Endothelial cell (in vitro differentiated cells): ENCODE results near the gene SULT1C4. TPM values are rescaled to one million over a fixed set of nuclear protein-coding genes. Genes with fewer than 3 reads are reported as not detected.

ENCODE experiments used
- DNase-seq: peaks from one replicate; pipeline ENCODE4 v3.0.0; 2021; ENCODE audit warnings: low spot score
- H3K27ac Mint-ChIP-seq: one replicate; pipeline ENCODE4 v1.8.0; 2021; ENCODE audit warnings: mixed read lengths, inconsistent platforms; ENCODE audit not compliant: unreplicated experiment
- H3K27me3 Mint-ChIP-seq: one replicate; pipeline ENCODE4 v1.8.0; 2021; ENCODE audit warnings: mild to moderate bottlenecking, moderate library complexity, mixed read lengths, inconsistent platforms; ENCODE audit not compliant: unreplicated experiment
- H3K36me3 Mint-ChIP-seq: one replicate; pipeline ENCODE4 v1.8.0; 2021; ENCODE audit warnings: mild to moderate bottlenecking, low read depth, mixed read lengths, inconsistent platforms; ENCODE audit not compliant: unreplicated experiment
- H3K4me1 Mint-ChIP-seq: one replicate; pipeline ENCODE4 v1.8.0; 2021; ENCODE audit warnings: mild to moderate bottlenecking, mixed read lengths, inconsistent platforms; ENCODE audit not compliant: unreplicated experiment
- H3K4me3 Mint-ChIP-seq: one replicate; pipeline ENCODE4 v1.8.0; 2021; ENCODE audit warnings: mild to moderate bottlenecking, mixed read lengths, inconsistent platforms; ENCODE audit not compliant: unreplicated experiment
- H3K9me3 Mint-ChIP-seq: one replicate; pipeline ENCODE4 v1.8.0; 2021; ENCODE audit warnings: mixed read lengths, inconsistent platforms; ENCODE audit not compliant: unreplicated experiment
- CTCF ChIP-seq: fragments of 200-600 bp; sonication (generic); IDR thresholded peaks from one replicate; pipeline ENCODE4 v1.5.0; 2021; ENCODE audit warnings: antibody characterized with exemption; ENCODE audit not compliant: unreplicated experiment
- total RNA-seq: library from RNA; stranded (reverse); fragmentation: NEBNext Ultra II Directional; extraction: Animal tissue kit (Norgen Biotek cat#: 25700); gene quantifications from one replicate; pipeline ENCODE4 v1.2.1, GENCODE V29; 2021; ENCODE audit not compliant: unreplicated experiment

Gene SULT1C4
- total RNA-seq, 1 donor from 2014 or later = 22.6 TPM

- Mint-ChIP-seq H3K9me3 (no peaks in the 10 kb centered on the region), H3K27me3 (no peaks in the 10 kb centered on the region), H3K27ac (no peak overlapping the region), H3K36me3 (peaks cover 8% of the 10 kb centered on the region), H3K4me3 (no peak overlapping the region), H3K4me1 (peaks cover 12% of the 10 kb centered on the region)
- DNase-seq = no peak
- TF ChIP-seq CTCF = no peak
Measured at GRCh38 chr2:108347786-108348185, 30.0 kb upstream of the SULT1C4 start.

- H3K4me3 Mint-ChIP-seq = no peak overlapping the region
- DNase-seq = no peak
- H3K27ac Mint-ChIP-seq = no peak overlapping the region
- TF ChIP-seq CTCF = no peak
- peaks cover 5% of the 10 kb centered on the region for H3K36me3 Mint-ChIP-seq
- no peaks in the 10 kb centered on the region for H3K9me3 Mint-ChIP-seq
- no peaks in the 10 kb centered on the region for H3K27me3 Mint-ChIP-seq
- H3K4me1 Mint-ChIP-seq = peaks cover 12% of the 10 kb centered on the region
Measured at GRCh38 chr2:108348816-108349570, 28.8 kb upstream of the SULT1C4 start.

- H3K27me3 Mint-ChIP-seq = no peaks in the 10 kb centered on the region
- peaks cover 12% of the 10 kb centered on the region for H3K4me1 Mint-ChIP-seq
- H3K36me3 Mint-ChIP-seq = no peaks in the 10 kb centered on the region
- no peak for TF ChIP-seq CTCF
- no peak overlapping the region for H3K4me3 Mint-ChIP-seq
- no peak overlapping the region for H3K27ac Mint-ChIP-seq
- no peaks in the 10 kb centered on the region for H3K9me3 Mint-ChIP-seq
- no peak for DNase-seq
Measured at GRCh38 chr2:108349571-108349928, 28.2 kb upstream of the SULT1C4 start.

GRCh38 chr2:108351889-108352288 is 25.9 kb upstream of the SULT1C4 start:
- H3K27ac Mint-ChIP-seq = no peak overlapping the region
- H3K9me3 Mint-ChIP-seq = no peaks in the 10 kb centered on the region
- peaks cover 10% of the 10 kb centered on the region for H3K4me1 Mint-ChIP-seq
- no peak for TF ChIP-seq CTCF
- no peak overlapping the region for H3K4me3 Mint-ChIP-seq
- H3K27me3 Mint-ChIP-seq = no peaks in the 10 kb centered on the region
- no peaks in the 10 kb centered on the region for H3K36me3 Mint-ChIP-seq
- DNase-seq = no peak

GRCh38 chr2:108354136-108354535 is 23.6 kb upstream of the SULT1C4 start:
- Mint-ChIP-seq H3K4me3 (no peak overlapping the region), H3K36me3 (no peaks in the 10 kb centered on the region), H3K9me3 (no peaks in the 10 kb centered on the region), H3K27ac (no peak overlapping the region), H3K4me1 (peaks cover 10% of the 10 kb centered on the region), H3K27me3 (no peaks in the 10 kb centered on the region)
- TF ChIP-seq CTCF = no peak
- DNase-seq = no peak
